Measurements from ENCODE around the gene RALB.

The RALB gene

DNA sequence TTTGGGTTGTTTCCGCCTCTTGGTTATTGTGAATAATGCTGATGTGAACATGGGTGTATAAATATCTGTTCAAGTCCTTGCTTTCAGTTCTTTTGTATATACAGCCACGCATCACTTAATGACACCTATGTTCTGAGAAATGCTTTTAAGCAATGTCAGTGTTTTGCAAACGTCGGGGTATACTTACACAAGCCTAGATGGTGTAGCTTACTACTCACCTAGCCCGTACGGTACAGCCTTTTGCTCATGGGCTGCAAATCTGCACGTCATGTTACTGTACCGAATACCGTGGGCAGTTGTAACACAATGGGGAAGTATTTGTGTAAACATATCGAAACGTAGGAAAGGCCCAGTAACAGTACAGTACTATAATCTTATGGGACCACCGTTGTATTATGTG, 12.4 kb downstream of the RALB start:
- no peak for DNase-seq

DNA sequence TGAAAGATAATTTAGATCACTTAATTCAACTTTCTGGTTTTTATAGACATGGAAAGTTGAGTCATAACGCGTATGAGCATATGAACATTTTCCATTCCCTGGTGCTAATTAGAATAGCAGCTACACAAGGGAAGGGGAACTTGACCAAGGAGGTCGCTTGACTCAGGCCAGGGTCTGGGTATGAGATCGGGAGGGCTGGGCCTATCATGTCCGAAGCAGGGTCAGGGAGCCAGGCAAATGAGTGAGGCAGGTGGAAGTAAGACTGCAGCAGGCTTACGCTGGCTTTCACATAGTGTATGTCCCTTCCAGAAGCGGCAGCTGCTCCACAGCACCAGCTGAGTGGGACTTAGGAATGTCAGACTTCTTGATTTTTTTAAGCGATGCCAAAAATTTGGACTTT, 14.7 kb downstream of the RALB start:
- DNase-seq: no peak

DNA sequence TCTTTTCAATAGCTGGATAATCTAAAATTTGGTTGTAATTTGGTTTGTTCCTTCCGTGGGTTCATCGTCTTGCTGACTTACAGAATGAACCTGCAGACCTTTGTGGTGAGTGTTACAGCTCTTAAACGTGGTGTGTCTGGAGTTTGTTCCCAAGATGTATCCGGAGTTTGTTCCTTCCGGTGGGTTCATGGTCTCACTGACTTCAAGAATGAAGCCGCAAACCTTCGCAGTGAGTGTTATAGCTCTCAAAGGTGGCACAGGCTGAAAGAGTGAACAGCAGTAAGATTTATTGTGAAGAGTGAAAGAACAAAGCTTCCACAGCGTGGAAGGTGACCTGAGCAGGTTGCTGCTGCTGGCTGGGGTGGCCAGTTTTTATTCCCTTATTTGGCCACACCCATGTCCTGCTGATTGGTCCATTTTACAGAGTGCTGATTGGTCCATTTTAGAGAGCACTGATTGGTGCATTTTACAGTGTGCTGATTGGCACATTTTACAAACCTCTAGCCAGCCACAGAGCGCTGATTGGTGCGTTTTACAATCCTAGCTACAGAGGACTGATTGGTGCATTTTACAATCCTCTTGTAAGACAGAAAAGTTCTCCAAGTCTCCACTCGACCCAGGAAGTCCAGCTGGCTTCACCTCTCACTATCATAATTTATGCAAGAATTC, 16.6 kb downstream of the RALB start:
- no peak for DNase-seq

DNA sequence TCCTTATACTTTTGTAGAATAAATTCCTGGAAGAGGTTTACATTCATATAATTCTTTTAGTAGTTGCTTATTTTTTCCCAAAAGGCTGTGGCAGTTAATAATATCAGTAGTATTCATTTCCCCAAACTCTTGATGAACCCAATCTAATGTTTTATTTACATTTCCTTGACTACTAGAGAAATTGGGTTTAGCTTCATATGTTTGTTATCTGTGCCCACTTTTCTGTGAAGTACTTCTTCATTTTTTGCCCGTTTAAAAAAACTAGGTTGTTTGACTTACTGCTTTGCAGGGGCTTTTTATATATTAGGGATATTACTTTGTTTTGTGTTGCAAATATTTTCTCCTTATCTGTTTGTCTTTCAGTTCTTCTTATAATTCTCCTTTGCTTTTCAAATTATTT, 17.2 kb downstream of the RALB start:
- no peak for DNase-seq

DNA sequence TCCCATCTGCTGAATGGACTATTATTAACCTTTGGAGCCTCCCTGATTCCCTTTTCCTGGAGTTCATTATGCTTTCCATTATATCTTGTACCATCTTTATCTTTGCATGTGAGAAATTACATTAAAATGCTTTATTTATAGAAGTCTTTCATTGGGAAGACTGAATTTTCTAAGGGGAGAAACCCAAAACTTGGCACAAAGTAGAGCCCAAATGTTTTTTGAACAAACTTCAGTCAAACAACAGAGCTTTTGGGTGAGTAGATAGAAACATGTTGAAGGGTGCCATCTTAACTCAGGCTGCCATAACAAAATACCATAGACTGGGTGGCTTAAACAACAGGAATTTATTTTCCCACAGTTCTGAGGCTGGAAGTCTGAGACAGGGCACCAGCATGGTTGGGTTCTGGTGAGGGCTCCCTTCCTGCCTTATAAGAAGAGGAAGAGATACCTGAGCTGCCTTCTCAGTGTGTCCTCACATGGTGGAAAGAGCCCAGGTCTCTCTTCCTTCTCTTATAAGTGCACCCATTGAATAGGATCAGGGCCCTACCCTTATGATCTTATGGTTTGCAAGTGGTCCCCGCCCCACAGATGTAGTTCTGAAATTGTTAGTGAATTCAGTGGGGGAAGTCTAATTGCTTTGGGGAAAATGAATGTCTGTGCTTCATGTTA, 19.2 kb downstream of the RALB start:
- no peak for DNase-seq

DNA sequence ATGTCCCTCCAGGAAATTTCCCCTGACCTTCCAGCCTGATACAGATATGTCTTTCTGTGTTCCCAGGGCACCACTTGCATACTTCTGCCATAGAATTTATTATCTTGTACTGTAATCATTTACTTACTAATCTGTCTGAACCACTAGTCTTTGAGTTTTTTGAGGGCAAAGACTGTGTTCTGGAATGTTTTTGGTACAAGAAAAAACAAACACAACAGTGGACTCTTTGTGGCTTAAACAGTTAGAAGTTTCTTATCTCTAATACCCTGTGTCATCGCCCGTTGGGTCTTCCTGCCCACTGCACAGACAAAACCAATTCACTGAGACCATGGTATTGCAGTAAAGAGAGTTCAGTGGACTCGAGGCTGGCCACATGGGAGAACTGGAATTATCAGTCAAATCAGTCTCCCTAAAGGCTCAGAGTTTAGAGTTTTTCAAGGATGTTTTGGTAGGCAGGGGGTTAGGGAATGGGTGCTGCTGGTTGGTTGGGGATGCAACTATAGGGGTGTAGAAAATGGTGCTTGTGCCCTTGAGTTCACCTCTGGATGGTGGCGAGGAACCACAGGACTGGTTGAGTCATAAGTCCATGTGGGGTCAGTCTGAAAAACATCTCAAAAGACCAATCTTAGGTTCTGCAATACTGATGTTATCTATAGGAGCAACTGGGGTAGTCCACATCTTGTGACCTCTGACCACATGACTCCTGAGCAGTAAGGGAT, 20.3 kb downstream of the RALB start:
- no peak for DNase-seq

DNA sequence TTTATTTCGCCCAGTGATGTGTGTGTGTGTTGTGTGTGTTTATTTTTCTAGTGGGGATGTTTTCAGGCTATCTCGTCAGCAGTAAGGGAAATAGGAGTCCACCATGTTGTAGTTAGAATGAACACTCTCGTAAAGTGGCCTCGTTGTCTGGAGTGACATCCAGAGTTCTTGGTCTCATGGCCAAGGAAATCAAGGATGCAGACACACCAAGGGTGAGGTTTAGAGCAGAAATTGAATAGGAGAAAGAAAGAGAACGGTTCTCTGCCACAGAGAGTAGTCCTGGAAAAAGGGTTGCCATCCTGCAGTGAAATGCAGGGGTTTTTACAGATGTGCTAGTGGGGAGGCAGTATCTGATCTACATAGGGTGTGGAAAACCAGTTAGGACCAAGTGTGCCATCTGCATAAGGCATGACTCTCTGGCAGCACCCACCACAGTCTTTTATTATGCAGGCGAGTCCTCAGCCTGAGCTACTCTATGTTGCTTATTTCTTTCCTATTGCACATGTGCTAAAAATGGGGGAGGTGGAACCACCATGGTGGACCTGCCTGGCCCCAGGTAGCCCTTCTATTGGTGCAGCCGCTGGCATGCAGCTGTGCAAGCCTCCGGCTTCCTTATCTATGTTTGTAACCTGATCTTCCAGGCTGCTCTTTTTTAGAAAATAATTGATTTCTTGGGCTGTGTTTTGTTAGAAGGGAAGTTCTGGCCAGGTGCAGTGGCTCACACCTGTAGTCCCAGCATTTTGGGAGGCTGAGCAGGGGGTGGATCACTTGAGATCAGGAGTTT, 23.2 kb downstream of the RALB start:
- no peak for DNase-seq

DNA sequence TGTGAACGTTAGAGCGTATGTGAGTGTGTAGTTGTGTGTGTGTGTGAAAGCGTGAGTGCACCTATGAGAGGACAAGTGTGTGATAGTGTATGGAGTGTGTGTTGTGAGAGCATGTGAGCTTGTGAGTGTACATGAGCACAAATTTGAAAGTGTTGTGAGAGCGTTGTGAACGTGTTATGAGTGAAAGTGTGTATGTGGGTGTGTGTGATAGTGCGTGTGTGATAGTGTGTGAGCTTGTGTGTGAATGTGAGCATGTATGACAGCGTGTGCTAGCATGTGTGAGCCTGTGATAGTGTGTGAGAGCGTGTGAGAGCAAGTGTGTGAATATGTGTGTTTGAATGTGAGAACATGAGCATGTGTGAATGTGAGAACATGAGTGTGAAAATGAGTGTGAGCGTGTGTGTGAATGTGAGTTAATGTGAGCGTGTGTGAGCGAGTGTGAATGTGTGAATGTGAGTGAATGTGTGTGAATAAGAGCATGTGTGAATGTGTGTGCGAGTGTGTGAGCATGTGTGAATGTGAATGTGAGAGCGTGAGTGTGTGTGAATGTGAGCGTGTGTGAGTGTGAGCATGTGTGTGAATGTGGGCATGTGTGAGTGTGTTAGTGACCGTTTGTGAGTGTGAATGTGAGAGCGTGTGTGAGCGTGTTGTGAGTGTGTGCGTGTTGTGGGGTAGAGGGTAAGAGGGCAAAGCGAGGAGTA, 25.0 kb downstream of the RALB start:
- DNase-seq: no peak

DNA sequence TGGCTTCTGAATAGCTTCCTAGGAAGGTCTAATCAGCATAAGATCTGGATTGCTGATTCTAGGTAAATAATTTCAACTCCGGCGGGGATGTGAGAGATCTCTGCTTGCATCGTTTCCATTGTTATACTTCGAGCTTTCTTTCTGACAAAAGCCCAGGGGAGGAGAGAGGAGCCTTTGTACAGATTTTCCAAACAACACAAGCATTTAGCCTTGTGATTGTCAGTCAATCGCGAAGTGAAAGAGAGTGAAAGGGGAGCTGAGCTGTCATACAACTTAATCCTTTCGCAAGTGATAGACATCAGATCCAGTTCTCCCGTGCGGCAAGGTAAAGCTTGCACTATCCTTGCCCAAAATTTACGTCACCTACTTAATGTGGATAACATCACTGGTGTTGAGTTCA, 26.2 kb downstream of the RALB start:
- DNase-seq: no peak

DNA sequence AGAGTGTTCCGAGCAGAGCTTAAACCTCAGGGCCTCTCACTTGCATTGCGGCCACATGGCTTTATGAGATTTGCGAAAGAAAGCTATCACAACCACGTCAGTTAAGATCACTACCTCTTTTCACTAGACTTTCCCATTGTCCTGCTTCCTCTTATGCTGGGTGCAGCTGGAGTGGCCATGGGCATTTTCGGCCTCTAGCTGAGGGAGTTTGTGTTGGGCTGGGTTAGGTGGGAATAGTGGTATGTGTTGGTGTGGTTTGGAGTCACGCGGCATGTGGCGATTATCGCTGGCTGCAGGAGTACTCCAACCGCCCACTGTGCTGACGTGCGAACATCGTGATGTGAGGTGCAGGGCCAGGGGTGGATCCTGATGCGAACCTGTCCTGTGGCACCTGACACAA, 27.1 kb downstream of the RALB start:
- no peak for DNase-seq

DNA sequence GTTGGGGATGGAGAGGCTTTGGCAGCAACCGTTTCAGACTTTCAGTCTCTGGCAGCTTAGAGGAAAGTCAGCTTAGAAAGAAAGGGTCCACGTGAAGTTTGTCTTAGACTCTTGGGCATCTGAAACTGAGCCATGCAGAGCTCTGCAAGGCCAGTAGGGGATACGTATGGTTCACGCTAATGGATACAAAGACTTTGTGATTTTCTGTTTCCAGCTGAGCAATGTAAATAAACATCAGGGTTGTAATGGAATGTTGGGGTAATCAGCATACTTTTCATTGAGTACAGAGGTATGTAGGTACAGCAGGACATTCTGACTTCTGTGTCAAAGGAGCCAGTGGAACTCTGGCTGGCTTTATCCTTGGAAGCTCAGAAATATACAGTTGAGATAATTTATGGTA, 31.0 kb downstream of the RALB start:
- no peak for DNase-seq

DNA sequence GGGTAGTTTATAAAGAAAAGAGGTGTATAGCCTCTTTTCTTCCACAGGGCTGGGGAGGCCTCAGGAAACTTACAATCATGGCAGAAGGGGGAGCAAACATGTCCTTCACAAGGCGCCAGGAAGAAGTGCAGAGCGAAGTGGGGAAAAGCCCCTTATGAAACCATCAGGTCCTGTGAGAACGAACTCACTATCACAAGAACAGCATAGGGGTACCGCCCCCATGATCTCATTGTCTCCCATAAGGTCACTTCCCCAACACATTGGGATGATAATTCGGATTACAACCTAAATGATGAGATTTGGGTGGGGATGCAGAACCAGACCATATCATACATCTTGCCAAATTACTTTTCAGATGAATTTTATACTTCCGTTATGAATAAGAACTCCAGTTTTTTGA, 32.4 kb downstream of the RALB start:
- DNase-seq: no peak

DNA sequence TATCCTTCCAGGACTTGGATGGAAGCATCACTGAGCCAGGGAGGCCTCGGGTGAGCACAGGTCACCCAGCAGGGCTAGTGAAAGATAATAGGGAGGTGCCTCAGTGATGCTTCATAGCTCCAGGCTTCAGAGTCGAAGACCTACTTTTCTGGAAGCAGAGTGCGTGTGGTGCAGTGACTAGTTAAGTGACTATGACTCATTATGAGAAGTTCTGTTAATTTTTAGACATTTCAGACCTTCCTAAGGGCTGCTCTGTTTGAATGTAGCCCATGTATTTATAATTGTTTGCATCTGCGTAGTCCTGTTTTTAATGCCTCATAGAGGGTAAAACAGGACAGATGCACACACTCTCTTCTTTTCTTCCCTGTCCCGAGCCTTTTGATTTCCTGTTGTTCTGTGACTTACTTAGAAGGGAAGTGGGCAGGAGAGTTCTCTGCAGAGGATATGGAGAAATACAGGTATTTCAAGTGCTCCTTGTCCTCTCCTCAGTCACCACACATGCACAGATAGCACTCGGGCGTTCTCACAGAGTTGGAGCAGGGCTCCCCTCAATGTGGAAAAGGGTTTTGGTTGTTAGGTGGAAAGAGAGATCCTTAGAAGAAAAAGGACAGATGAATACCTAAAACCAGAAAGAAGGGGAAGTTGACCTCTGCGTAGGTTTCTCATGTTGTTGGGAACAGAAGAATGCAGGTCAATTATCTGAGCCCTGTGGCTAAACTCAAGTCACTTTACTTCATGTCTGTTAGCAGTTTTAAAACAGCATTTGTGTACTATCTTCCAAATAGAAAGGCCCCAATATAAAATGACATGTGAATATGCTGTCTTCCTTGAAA, 34.7 kb downstream of the RALB start:
- DNase-seq: no peak

DNA sequence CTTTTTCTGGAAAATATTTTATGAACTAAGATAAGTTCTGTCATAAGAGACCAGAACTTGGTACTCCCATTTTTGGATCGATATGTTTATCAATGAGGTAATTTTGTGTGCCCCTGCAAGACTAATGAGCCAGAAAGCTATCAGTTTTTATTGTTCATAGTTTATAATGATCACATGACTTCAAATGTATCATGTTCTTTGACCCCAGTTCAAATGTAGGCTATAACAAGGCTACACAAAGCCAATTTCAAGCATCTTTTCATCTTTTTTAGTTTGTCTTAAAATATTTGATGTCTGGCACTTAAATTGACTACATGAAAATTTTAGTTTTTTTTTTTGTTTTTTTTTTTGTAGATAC, 35.3 kb downstream of the RALB start:
- DNase-seq: no peak

DNA sequence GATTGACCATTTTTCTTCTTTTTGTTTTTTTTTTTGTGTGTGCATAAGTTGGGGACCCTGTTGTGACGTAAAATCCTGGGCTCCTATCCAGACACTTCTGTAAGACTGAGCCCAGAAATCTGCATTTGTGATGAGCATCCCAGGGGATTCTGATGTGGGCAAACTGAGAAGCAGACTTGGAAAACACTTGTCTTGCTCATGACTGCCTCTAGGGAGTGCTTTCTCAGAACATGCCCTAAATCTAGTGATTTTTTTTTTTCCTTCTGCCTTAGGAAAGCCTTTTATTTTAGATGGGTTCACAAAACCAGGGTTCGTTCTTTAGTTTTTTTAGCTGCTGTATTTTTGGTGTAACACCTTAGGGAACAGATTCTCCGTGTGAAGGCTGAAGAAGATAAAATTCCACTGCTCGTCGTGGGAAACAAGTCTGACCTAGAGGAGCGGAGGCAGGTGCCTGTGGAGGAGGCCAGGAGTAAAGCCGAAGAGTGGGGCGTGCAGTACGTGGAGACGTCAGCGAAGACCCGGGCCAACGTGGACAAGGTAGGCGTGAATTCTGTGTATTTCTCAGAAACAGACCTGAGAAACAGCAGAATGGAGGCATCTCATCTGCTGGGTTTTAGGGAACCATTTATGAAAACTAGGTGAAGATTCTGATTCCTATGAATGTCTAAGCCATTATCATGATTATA, 36.7 kb downstream of the RALB start:
- no peak for DNase-seq

DNA sequence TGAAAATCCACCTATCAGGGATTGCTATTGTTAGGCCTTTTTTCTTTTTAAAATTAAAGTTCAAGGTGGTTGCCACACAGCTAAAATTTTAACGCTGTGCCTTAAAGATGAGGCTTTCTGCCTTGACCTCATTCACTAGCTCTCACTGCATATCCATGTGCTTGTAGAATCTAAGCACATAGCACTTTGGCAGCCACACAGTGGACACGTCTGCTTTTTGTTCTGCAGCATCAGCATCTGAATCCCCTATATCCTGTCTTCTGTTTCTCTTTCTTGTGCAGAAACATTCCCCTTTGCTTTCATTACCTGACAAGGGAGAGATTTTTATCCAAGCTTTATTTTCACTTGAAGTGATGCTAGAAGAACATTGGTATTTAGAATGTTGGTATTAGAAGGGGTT, 38.1 kb downstream of the RALB start:
- DNase-seq: no peak

DNA sequence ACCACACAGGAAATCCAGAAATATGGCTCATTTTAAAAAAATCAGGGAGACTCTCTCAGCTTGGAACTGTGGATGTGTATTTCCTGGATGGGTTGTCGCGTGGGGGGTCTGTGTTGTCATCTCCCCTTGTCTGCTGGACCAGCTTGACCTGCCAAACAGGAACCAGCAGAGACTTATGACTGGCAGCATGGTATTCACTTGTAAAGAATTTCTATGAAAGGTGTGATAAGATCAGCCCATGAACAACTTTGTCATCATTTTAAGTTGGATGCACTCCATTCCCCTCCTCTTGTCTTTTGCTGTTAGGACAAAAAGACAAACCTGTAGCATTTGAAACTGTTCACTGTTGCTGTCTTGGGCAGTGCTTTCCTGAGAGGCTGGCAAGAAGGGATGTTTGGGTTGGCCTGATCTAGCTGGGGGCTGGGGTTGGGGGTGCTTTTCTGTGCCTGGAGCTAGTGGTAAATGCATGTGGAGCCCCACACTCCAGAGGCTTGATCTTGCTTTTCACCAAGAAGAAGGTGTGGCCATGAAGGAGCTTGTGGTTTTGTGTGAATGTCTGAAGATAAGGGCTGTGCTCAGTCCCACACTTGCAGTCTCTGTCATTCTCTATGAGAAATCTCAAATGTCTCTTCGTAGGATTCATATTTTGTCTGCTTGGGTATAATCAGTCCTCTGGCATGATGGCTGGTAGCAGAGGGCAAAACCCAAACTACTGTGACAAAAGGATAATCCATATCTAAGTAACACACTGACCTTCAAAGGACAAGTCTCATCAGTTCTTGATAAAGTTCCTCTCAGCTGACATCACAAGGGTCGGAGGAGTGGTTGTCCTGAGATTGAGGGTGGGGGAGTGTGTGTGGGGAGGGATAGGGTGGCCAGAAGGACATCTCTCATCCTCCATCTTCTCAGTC, 39.0 kb downstream of the RALB start:
- no peak for DNase-seq

DNA sequence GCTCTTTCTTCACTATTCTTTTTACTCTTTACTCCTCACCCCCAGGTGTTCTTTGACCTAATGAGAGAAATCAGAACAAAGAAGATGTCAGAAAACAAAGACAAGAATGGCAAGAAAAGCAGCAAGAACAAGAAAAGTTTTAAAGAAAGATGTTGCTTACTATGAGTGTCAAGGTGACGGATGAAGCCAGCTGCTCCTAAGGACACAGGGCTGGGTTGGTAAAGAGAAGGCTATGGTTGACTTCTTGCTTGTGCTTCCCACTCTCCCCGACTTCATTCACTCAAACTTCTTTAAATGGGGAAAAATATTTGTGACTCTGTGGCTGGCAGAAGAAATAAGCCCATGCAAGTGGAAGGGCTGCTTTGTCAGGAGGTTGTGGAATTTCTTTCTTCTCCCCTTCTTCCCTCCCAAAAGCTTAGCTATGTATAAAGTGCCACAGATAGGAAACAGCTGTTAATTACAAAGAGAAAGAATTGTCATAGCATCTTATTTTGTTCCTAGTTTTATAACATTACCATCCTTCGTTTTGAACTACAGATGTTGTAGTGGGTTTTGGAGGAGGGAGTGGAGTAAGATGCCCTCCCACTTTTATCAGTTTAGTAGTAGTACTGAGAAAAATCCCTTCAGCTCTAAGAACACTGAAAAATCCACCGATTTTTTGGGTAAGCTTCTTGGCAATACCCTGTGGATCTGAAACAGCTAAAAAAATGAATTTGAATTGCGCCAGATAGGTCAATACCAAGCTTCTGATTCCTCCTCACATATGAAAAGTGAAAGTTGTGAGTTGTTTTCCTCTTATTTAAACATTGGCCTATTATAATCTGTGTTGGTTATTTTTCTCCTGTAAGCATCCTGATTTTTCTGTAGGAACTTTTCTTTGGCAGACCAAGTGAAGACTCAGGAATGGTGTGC, 40.7 kb downstream of the RALB start:
- DNase-seq: no peak

DNA sequence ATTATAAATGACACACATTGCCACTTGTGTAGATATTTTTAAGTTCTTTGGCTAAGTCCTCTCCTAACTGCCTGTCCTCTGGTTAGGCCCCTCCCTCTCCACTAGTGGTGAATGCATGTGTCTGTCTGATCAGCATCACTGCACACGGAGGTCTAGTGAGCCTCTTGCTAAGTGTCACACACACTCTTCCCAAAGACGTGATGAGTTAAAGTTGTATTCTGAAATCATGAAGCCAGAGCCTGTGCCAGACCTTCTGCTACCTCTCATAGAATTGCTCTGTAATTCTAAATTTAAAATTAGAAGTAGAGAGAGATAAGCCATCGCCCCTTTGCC, 41.3 kb downstream of the RALB start:
- no peak for DNase-seq
